Measurements from ENCODE around the gene APLP1. TPM values are rescaled to one million over a fixed set of nuclear protein-coding genes. Genes with fewer than 3 reads are reported as not detected.
A peak's percentile ranks its signal among the peaks of the same experiment; 100 is the strongest.
"Not testable (repeated sequence)": the region's sequence is repeated elsewhere in the genome, so short reads cannot be mapped to it uniquely, and the experiment has no call there.

APLP1 gene
- total and polyA plus RNA-seq, 2 of the 4 experiments (the other 2 are of a cell fraction), result 4.7 to 41.0 TPM

DNA sequence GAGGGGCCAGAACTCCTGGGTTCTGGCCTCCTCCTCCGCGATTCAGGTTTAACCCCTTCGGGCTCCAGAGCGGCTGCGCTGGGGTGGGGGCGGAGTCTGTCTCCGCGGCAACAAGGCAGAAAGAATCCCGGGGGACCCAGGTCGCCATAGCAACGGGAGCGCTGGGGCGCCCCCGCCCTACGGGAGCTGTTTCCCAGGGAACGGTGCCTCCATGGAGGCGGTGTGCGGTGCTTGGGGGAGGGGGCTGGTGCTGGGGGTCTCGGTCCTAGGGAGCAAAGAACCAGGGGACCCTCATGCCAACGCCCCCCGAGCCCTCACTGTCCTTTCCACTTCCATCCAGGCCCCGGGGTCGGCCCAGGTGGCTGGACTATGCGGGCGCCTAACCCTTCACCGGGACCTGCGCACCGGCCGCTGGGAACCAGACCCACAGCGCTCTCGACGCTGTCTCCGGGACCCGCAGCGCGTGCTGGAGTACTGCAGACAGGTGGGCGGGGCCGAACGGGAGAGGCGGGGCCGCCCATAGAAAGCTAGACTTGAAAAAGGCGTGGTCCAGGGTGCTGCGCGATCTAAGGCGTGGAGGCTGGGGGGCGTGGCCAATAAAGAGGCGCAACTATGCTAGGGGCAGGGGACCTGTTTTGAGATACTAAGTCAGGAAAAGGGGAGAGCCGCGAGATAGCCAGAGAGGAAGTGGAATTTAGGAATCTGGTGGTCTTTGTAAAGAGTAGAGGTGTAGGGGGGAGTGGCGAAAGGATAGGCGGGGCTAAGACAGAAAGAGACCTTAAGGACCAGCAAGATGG, 1.2 kb downstream of the APLP1 start (continued):
- TF ChIP-seq RCOR1 (IDR thresholded peaks at IDR 0.05; ENCODE audit: insufficient replicate concordance, low read length), result no peak

DNA sequence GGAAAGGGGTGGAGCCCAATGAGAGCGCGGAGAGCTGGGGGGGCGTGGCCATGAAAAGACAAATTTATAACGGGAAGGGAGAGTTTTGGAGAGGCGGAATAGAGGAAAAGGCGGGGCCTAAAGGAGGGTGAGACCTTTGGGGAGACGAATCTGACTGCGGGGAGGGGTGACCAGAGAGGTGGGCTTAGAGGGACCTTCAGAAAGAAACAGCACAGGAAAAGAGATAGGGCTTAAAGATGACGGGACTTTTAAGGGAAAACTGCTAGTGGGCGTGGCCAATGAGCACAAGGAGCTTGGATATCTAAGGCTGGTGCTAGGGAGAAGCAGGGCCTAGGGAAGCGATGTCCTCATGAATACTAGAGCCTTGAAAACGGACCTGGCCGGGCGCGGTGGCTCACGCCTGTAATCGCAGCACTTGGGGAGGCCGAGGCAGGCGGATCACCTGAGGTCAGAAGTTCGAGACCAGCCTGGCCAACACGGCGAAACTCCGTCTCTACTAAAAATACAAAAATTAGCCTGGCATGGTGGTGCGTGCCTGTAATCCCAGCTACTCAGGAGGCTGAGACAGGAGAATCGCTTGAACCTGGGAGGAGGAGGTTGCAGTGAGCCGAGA, 1.9 kb downstream of the APLP1 start:
- not testable (repeated sequence) for ATAC-seq (ENCODE audit: low read depth)

More for the DNA sequence above, 1.9 kb downstream of the APLP1 start:
- H4K91ac ChIP-seq (ENCODE audit: insufficient read depth, low read depth, low read length); H3K9ac ChIP-seq (ENCODE audit: low read depth, low read length); H3K27ac ChIP-seq (ENCODE audit: insufficient read depth, low read length); H3K79me1 ChIP-seq (ENCODE audit: low read depth in 1 of 2, low read length in 2 of 2); H2BK15ac ChIP-seq (ENCODE audit: low read depth, low read length); H4K8ac ChIP-seq (ENCODE audit: low read depth in 2 of 2, low read length in 2 of 2); H2BK120ac ChIP-seq (ENCODE audit: low read depth, low read length); BruUV-seq (replicated peaks); H3K18ac ChIP-seq (ENCODE audit: low read depth, low read length); H3K4me2 ChIP-seq (ENCODE audit: low read depth, low read length); H3K56ac ChIP-seq (ENCODE audit: extremely low read depth, insufficient read depth, low read length); H2AK5ac ChIP-seq (ENCODE audit: low read depth, low read length); H3K4me1 ChIP-seq (ENCODE audit: control insufficient read depth, insufficient read depth, low read length); H3K4me3 ChIP-seq (ENCODE audit: insufficient read depth, low read depth, low read length); H2BK20ac ChIP-seq (ENCODE audit: low read depth, low read length); H3K9me1 ChIP-seq (ENCODE audit: insufficient read depth, low read length); dilution Hi-C loops (cut with HindIII; ENCODE audit: low sequenced_read_pairs, unreplicated experiment); H3K4ac ChIP-seq (ENCODE audit: low read depth, low read length); H2BK5ac ChIP-seq (ENCODE audit: low read depth, low read length, poor library complexity, severe bottlenecking); H3K9me3 ChIP-seq (ENCODE audit: control insufficient read depth, insufficient read depth, low read length); intact Hi-C loops (cut with micrococcal nuclease); POLR2A ChIA-PET (ENCODE audit: unreplicated experiment); H3K36me3 ChIP-seq (ENCODE audit: control insufficient read depth, insufficient read depth, low read length); H4K20me1 ChIP-seq (ENCODE audit: insufficient read depth, low read length); DNase-seq; H3K14ac ChIP-seq (replicated peaks; ENCODE audit: low read depth, low read length); H2AK9ac ChIP-seq (replicated peaks; ENCODE audit: low read depth, low read length, poor library complexity); H4K5ac ChIP-seq (ENCODE audit: low read depth, low read length); in situ Hi-C loops (cut with MboI; ENCODE audit: low sequenced_read_pairs); H3K23ac ChIP-seq (ENCODE audit: low read depth, low read length): not testable (repeated sequence)
- CTCF ChIA-PET, result interaction anchor here (0.7 kb wide), 1 partner anchor 352 kb away, joined by 3 read pairs; no protein-coding TSS in a partner anchor
- H2AFZ ChIP-seq (replicated peaks; ENCODE audit: low read length, poor library complexity), result peak overlapping the region; percentile 85
- 29% methylated on average over 17 of the region's 26 CpGs; no CpG with 5 or more reads in 1 of the 2 experiments for WGBS, 2 experiments (ENCODE audit: extremely low coverage in 2 of 2, insufficient read length in 1 of 2)
- H3K27me3 ChIP-seq (ENCODE audit: control insufficient read depth, insufficient read depth, low read length), result peaks cover 12% of the 10 kb centered on the region

Data from IMR-90 (cell line).